ENCODE results near the gene LMAN2.
"Not testable (repeated sequence)": the region's sequence is repeated elsewhere in the genome, so short reads cannot be mapped to it uniquely, and the experiment has no call there.

Gene LMAN2

GRCh38 chr5:177320879-177321278 is 30.6 kb downstream of the LMAN2 start:
- no peak for DNase-seq

- no peak for DNase-seq
These were observed 31.4 kb downstream of the LMAN2 start for GRCh38 chr5:177319913-177320588.

- DNase-seq = peak; percentile 60
These were observed 33.5 kb downstream of the LMAN2 start for GRCh38 chr5:177317959-177318377.

GRCh38 chr5:177316005-177316404 is 35.5 kb downstream of the LMAN2 start:
- DNase-seq = no peak

- no peak for DNase-seq
These were observed 36.1 kb downstream of the LMAN2 start for GRCh38 chr5:177315411-177315810.

GRCh38 chr5:177314376-177315342 is 36.8 kb downstream of the LMAN2 start:
- no peak for DNase-seq

GRCh38 chr5:177313561-177314259 is 37.8 kb downstream of the LMAN2 start:
- no peak for DNase-seq

GRCh38 chr5:177312649-177313181 is 38.8 kb downstream of the LMAN2 start:
- no peak for DNase-seq

- DNase-seq = peak; percentile 93
These were observed 39.5 kb downstream of the LMAN2 start, which contains the start of gene MXD3 for GRCh38 chr5:177311723-177312648. TSS of gene MXD3 (minus strand) at chr5:177311898. CDS start at chr5:177311830, 68 bp downstream.

GRCh38 chr5:177311392-177311722 is 40.1 kb downstream of the LMAN2 start:
- no peak for DNase-seq

- DNase-seq = no peak
These were observed 40.6 kb downstream of the LMAN2 start for GRCh38 chr5:177310757-177311391.

- DNase-seq = no peak
These were observed 41.1 kb downstream of the LMAN2 start for GRCh38 chr5:177310332-177310731.

- DNase-seq = peak; percentile 35
These were observed 41.9 kb downstream of the LMAN2 start for GRCh38 chr5:177309351-177310191.

GRCh38 chr5:177308740-177309139 is 42.7 kb downstream of the LMAN2 start:
- DNase-seq = no peak

GRCh38 chr5:177307544-177308363 is 43.7 kb downstream of the LMAN2 start:
- no peak for DNase-seq

GRCh38 chr5:177306674-177307543 is 44.6 kb downstream of the LMAN2 start:
- DNase-seq = no peak

- not testable (repeated sequence) for DNase-seq
These were observed 45.3 kb downstream of the LMAN2 start for GRCh38 chr5:177306103-177306640.
